G401.6 (cell line): ENCODE measurements around the gene PHF14.
A peak's percentile ranks its signal among the peaks of the same experiment; 100 is the strongest.

Source experiments
- FAIRE-seq: peaks from 2 replicates; lab custom pipeline; 2012; peaks lifted over from hg19 to GRCh38; lab: Jason Lieb, UNC

The PHF14 gene

DNA sequence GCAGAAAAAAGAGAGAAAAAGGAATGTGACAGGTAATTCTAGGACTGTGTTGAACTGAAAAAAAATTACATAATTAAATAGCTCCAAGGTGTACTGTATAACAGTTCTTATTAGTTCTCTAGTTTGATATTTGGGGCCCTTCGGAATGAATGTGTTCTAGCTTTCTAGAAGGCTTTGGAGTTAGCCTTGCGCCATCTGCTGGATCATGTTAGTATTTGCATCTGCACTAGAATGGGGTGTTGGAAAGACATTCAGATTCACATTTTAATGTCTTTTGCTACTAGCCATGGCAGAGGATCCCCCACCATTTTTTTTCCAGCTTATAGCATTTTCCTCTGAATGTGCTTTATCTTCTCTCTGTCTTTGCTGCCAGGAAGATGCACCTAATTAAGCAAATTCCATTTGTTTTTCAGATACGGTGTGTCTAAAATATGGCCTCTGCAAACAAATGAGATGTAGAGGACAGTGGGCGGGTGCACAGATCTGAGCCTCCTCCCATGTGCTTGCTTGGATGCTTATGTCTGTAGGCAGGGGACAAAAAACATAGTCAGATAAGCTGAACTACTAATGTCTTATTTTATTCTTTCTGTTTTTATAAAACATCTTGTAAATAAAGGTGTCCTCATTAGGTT, 238.5 kb downstream of the PHF14 start:
- peak; percentile 97 for FAIRE-seq

DNA sequence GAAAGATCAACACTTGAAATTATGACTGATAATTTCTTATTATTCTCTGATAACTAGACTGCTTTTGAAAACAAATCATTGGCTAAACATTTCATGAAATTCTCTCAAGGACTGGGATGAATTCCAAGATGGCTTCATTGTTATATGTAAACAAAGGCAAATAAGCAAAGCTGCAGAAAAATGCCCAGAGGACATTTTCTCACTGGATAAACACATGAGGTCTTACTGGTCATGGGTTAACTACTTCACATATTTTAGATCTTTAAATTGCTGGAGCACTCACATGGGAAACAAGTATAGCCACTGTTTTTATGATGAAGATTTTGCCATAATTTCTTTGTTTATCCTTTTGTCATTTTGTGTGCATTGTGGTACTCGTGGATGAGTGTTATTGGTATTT, 239.1 kb downstream of the PHF14 start:
- no peak for FAIRE-seq

DNA sequence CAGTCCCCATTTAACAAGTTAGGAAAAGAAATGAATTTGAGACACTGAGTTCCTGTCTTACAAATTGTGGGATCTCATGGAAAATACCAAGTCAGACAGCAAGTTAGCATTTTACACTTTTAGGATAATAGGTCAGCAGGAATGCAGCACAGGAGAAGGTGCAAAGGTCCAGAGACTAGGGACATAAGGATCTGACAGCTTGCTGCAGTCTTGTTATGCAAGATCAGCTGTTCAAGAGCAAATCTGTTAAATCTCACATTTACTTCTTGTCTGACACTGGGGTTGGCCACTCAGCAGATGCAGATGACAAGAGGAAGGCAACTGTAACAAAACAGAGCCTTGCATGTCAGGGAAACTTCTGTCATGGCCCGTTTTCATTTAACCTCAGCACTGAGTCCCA, 239.6 kb downstream of the PHF14 start:
- no peak for FAIRE-seq

DNA sequence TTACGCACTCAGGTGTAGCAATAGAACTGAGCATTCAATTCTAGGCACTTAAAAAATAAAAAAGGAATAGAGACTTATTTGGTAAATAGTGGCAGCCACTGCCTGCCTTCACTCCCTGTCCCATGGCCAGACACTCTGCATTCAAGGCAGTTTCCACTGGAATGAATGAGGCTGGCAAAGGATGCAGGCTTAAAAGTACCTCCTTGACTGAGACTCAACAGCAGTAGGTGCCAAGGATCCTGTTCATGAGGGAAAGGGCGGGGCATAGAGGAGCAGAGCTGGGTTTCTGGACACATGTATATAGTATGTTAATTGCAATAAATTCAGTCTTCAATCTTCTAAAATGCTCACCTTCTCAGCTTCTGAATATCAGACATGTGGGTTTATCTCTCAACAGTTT, 242.6 kb downstream of the PHF14 start:
- no peak for FAIRE-seq

DNA sequence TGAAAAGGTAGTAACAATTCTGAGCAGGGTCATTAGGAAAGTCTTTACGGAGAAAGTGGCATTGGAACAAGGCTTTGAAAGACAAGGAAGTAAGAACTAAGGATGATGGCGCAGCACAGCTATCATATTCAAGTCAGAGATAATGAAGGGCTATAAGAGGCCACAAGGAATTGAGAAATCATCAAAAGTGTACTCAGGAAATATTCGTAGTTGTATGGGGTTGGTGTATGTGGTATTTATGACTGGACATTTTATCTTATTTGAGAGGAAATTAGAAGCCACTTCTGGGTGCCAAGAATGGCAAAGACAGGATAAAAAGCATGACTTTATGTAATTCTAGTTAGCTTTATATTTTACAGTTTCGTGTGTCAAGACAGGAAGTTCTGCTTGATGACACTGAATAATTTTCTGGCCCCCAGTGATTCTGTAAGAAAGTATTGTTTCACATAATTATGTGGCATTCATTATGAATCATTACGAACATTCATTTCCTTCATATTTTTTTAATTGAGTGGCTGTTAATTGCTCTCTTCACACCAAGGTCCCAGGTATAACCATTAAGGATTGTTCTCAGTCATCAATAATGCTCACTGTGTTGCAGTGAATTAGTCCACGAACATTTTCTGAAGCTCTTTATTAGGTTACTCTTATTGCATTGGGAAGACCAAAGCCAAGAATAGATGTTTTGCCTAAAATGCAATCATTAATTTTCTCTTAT, 244.3 kb downstream of the PHF14 start:
- FAIRE-seq = no peak
